A549 (cell line): Measurements from ENCODE around the gene EPB41L4B. TPM values are rescaled to one million over a fixed set of nuclear protein-coding genes. Genes with fewer than 3 reads are reported as not detected.

ENCODE experiments used
- ATAC-seq, 2 experiments: fragments of 200-7000 bp in 1 of 2; fragments of >200 bp in 1 of 2; cut with Nextera tagmentation in 1 of 2; cut with Tn5 transposase in 1 of 2; 3 replicates each; pipeline versions ENCODE4 v1.8.0 to v1.9.1; 2018 to 2020; ENCODE audit warnings: mild to moderate bottlenecking in 1 of 2, moderate library complexity in 1 of 2
- CTCF ChIA-PET: fragments of 300-600 bp; sonication (Branson Sonifier 250); formaldehyde crosslinking; extraction: SDS; loops from one replicate; lab custom pipeline; 2021; ENCODE audit warnings: antibody characterized with exemption, inconsistent platforms; lab: Yijun Ruan, JAX
- POLR2A ChIA-PET: fragments of 350-600 bp; formaldehyde crosslinking; extraction: SDS; loops from one replicate; lab custom pipeline; 2021; ENCODE audit warnings: antibody characterized with exemption, inconsistent platforms; lab: Yijun Ruan, JAX
- DNase-seq, 2 experiments: peaks; one replicate each; pipeline versions ENCODE4 v3.0.0 to v3.0.0-alpha.2; 2011 to 2016; ENCODE audit warnings: low read depth in 1 of 2, low spot score in 1 of 2
- FAIRE-seq: peaks from 2 replicates; lab custom pipeline; 2011; peaks lifted over from hg19 to GRCh38; lab: Jason Lieb, UNC
- H3K27ac ChIP-seq, 2 experiments: fragments of >200 bp; sonication (Bioruptor Twin); formaldehyde crosslinking; 3 replicates each; pipeline ENCODE4 v1.5.1; 2016 to 2017
- H3K4me1 ChIP-seq: fragments of >200 bp; sonication (Bioruptor Twin); formaldehyde crosslinking; 3 replicates; pipeline ENCODE4 v1.6.1; 2016
- H3K4me2 ChIP-seq: fragments of >200 bp; sonication (Bioruptor Twin); formaldehyde crosslinking; 3 replicates; pipeline ENCODE4 v1.6.1; 2016
- H3K4me3 ChIP-seq: fragments of >200 bp; sonication (Bioruptor Twin); formaldehyde crosslinking; 3 replicates; pipeline ENCODE4 v1.5.1; 2016
- H3K9me3 ChIP-seq: fragments of >200 bp; sonication (Bioruptor Twin); formaldehyde crosslinking; 3 replicates; pipeline ENCODE4 v1.6.1; 2016
- CBX2 ChIP-seq: fragments of 200-600 bp; sonication (generic); IDR thresholded peaks from 2 replicates; pipeline ENCODE4 v1.6.1; 2016; ENCODE audit warnings: low read depth, mild to moderate bottlenecking, borderline replicate concordance
- EHMT2 ChIP-seq: fragments of 200-600 bp; sonication (generic); IDR thresholded peaks from 2 replicates; pipeline ENCODE4 v1.6.1; 2016; ENCODE audit warnings: antibody characterized with exemption, low read depth, mild to moderate bottlenecking, moderate library complexity
- GATA3 ChIP-seq: IDR thresholded peaks from 2 replicates; pipeline ENCODE4 v1.6.1; 2012; ENCODE audit warnings: borderline replicate concordance
- MAZ ChIP-seq: fragments of 150-350 bp; IDR thresholded peaks from 2 replicates; pipeline ENCODE4 v1.6.1; 2014; ENCODE audit warnings: antibody characterized with exemption, low read depth, low read length, borderline replicate concordance
- NFE2L2 ChIP-seq: fragments of 150-350 bp; conservative IDR thresholded peaks from 2 replicates; pipeline ENCODE4 v1.6.1; 2014; ENCODE audit warnings: low read length
- NR3C1 ChIP-seq: fragments of >200 bp; sonication (Bioruptor Twin); formaldehyde crosslinking; IDR thresholded peaks from 3 replicates; pipeline ENCODE4 v1.6.1; 2017
- PHF8 ChIP-seq: fragments of 200-600 bp; sonication (generic); IDR thresholded peaks from 2 replicates; pipeline ENCODE4 v1.6.1; 2016; ENCODE audit warnings: low read depth, mild to moderate bottlenecking, antibody characterized with exemption, moderate library complexity, borderline replicate concordance
- RNF2 ChIP-seq: fragments of 200-600 bp; sonication (generic); IDR thresholded peaks from 2 replicates; pipeline ENCODE4 v1.6.1; 2016; ENCODE audit warnings: low read depth, mild to moderate bottlenecking, antibody characterized with exemption, moderate library complexity, borderline replicate concordance
- SMC3 ChIP-seq: fragments of >200 bp; sonication (Bioruptor Twin); formaldehyde crosslinking; IDR thresholded peaks from 3 replicates; pipeline ENCODE4 v1.6.1; 2018; ENCODE audit warnings: inconsistent platforms
- SREBF2 ChIP-seq: fragments of 450-650 bp; IDR thresholded peaks from 2 replicates; pipeline ENCODE4 v1.6.1; 2014; ENCODE audit warnings: mild to moderate bottlenecking, moderate library complexity
- TP53 ChIP-seq: fragments of 250-450 bp; sonication (Bioruptor Pico); IDR thresholded peaks from 2 replicates; pipeline ENCODE4 v1.5.0; 2021; ENCODE audit warnings: mild to moderate bottlenecking, moderate library complexity
- ZC3H11A ChIP-seq: fragments of 450-650 bp; IDR thresholded peaks from 2 replicates; pipeline ENCODE4 v1.6.1; 2014; ENCODE audit warnings: antibody characterized with exemption, mild to moderate bottlenecking
- ZFP36 ChIP-seq: fragments of 450-650 bp; IDR thresholded peaks from 2 replicates; pipeline ENCODE4 v1.6.1; 2014; ENCODE audit warnings: borderline replicate concordance; ENCODE audit not compliant: partially characterized antibody
- ZNF302 ChIP-seq: fragments of 250-450 bp; sonication (Bioruptor Pico); IDR thresholded peaks from 2 replicates; pipeline ENCODE4 v1.9.0; 2021; ENCODE audit warnings: inconsistent platforms, mild to moderate bottlenecking, moderate library complexity
- WGBS: methylation state at CpG from one replicate; pipeline ENCODE4 v1.1.6; 2017; ENCODE audit errors: missing lambda C conversion rate; 5-methylcytosine and 5-hydroxymethylcytosine counted together
- polyA plus RNA-seq, 4 experiments: library from polyadenylated mRNA; depleted of rRNA in 3 of 4; stranded (reverse); fragments of >200 nt; fragmentation: RNase III in 1 of 4; extraction: RNeasy Plus Mini Kit Qiagen cat#74134 plus additional on column Dnase treatment in 1 of 4; gene quantifications; 2 replicates in 3 of 4; 3 replicates in 1 of 4; pipeline ENCODE4 v1.2.3, GENCODE V29; 2011 to 2017
- TF ChIP-seq, protein P1 (sequence below): fragments of >200 bp; sonication (Bioruptor Twin); formaldehyde crosslinking; IDR thresholded peaks from 2 replicates; pipeline ENCODE4 v1.6.1; 2016
- TF ChIP-seq, protein P2 (sequence below): IDR thresholded peaks from 2 replicates; pipeline ENCODE4 v1.6.1; 2012
- TF ChIP-seq, protein P3 (sequence below): fragments of 200-600 bp; sonication (generic); IDR thresholded peaks from 2 replicates; pipeline ENCODE4 v1.6.1; 2016; ENCODE audit warnings: antibody characterized with exemption, mild to moderate bottlenecking, moderate library complexity
- TF ChIP-seq, protein P4 (sequence below): fragments of >200 bp; sonication (Bioruptor Twin); formaldehyde crosslinking; IDR thresholded peaks from 3 replicates; pipeline ENCODE4 v1.6.1; 2016

The EPB41L4B gene
- polyA plus RNA-seq, 2 of the 4 experiments (the other 2 are of a cell fraction) = 7.9 to 22.0 TPM

DNA sequence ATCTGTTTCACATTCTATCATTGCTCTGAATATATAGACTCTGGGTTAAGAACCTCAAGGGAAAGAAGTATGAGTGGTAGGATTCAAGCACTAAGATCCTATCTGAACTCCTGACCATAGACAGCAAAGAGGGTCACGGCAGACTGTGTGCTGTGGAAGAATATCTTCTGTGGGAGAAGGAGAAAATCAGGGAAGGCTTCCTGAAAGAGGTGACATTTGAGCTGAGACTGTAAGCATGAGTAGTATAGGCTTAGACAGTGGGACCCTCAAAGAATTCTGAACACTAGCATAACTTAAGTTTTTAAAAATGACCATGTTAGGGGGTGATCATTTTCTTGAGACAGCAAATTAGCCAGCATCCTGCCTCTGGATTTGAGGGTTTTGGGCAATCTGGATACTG lies 157.7 kb downstream of the EPB41L4B start:
- no peaks in the 10 kb centered on the region for H3K4me1 ChIP-seq
- 79% methylated on average over 1 of the region's 1 CpG for WGBS
- DNase-seq (no peak), FAIRE-seq (no peak), ATAC-seq (no peak)
- no peaks in the 10 kb centered on the region for H3K9me3 ChIP-seq
- ChIA-PET POLR2A (no interaction called here), CTCF (interaction anchor here (3.1 kb wide), 1 partner anchor 20 kb away, joined by 10 read pairs; no protein-coding TSS in a partner anchor)
- no peak overlapping the region for H3K4me3 ChIP-seq
- H3K27ac ChIP-seq = no peak overlapping the region
- TF ChIP-seq ZFP36 = peak; percentile 34
- no peak for TF ChIP-seq MAZ
- no peak overlapping the region for H3K4me2 ChIP-seq

DNA sequence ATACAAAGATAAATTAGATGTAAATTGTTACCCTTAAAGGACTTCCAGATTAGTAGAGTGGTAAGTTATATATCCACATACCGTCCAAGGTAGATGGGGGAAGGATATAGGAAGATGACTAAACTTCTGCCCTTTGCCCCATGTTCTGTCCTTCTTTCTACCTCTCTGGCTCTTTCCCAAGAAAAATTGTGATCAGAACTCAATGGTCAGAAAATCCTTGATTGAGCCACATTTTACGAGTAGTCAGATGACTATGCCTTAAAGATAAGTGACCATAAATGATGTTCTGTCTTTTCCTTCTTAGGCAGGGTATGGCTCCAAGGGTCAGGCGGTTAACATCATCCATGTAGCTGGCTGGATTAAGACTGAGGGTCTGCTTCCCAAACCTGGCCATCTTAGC lies 158.2 kb downstream of the EPB41L4B start:
- FAIRE-seq (no peak), DNase-seq (no peak), ATAC-seq (no peak)
- H3K4me1 ChIP-seq = no peaks in the 10 kb centered on the region
- H3K4me2 ChIP-seq = no peak overlapping the region
- ChIA-PET POLR2A (no interaction called here), CTCF (interaction anchor here (3.1 kb wide), 1 partner anchor 21 kb away, joined by 10 read pairs; no protein-coding TSS in a partner anchor)
- H3K27ac ChIP-seq = no peak overlapping the region
- H3K4me3 ChIP-seq = no peak overlapping the region
- H3K9me3 ChIP-seq = no peaks in the 10 kb centered on the region
- TF ChIP-seq SMC3 = no peak
- TF ChIP-seq RNF2 = no peak
- TF ChIP-seq, protein P1, sequence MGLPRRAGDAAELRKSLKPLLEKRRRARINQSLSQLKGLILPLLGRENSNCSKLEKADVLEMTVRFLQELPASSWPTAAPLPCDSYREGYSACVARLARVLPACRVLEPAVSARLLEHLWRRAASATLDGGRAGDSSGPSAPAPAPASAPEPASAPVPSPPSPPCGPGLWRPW = no peak
- TF ChIP-seq, protein P2, sequence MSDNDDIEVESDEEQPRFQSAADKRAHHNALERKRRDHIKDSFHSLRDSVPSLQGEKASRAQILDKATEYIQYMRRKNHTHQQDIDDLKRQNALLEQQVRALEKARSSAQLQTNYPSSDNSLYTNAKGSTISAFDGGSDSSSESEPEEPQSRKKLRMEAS = no peak
- TF ChIP-seq PHF8 = no peak
- TF ChIP-seq EHMT2 = no peak
- TF ChIP-seq NFE2L2 = no peak
- TF ChIP-seq ZC3H11A = no peak
- TF ChIP-seq, protein P3, sequence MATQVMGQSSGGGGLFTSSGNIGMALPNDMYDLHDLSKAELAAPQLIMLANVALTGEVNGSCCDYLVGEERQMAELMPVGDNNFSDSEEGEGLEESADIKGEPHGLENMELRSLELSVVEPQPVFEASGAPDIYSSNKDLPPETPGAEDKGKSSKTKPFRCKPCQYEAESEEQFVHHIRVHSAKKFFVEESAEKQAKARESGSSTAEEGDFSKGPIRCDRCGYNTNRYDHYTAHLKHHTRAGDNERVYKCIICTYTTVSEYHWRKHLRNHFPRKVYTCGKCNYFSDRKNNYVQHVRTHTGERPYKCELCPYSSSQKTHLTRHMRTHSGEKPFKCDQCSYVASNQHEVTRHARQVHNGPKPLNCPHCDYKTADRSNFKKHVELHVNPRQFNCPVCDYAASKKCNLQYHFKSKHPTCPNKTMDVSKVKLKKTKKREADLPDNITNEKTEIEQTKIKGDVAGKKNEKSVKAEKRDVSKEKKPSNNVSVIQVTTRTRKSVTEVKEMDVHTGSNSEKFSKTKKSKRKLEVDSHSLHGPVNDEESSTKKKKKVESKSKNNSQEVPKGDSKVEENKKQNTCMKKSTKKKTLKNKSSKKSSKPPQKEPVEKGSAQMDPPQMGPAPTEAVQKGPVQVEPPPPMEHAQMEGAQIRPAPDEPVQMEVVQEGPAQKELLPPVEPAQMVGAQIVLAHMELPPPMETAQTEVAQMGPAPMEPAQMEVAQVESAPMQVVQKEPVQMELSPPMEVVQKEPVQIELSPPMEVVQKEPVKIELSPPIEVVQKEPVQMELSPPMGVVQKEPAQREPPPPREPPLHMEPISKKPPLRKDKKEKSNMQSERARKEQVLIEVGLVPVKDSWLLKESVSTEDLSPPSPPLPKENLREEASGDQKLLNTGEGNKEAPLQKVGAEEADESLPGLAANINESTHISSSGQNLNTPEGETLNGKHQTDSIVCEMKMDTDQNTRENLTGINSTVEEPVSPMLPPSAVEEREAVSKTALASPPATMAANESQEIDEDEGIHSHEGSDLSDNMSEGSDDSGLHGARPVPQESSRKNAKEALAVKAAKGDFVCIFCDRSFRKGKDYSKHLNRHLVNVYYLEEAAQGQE = no peak
- TF ChIP-seq, protein P4, sequence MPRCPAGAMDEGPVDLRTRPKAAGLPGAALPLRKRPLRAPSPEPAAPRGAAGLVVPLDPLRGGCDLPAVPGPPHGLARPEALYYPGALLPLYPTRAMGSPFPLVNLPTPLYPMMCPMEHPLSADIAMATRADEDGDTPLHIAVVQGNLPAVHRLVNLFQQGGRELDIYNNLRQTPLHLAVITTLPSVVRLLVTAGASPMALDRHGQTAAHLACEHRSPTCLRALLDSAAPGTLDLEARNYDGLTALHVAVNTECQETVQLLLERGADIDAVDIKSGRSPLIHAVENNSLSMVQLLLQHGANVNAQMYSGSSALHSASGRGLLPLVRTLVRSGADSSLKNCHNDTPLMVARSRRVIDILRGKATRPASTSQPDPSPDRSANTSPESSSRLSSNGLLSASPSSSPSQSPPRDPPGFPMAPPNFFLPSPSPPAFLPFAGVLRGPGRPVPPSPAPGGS = no peak
- TF ChIP-seq ZFP36 = no peak
- no peak for TF ChIP-seq NR3C1
- no peak for TF ChIP-seq GATA3
- no peak for TF ChIP-seq TP53 (CRISPR knock-in tag)
- 54% methylated on average over 3 of the region's 3 CpGs for WGBS

DNA sequence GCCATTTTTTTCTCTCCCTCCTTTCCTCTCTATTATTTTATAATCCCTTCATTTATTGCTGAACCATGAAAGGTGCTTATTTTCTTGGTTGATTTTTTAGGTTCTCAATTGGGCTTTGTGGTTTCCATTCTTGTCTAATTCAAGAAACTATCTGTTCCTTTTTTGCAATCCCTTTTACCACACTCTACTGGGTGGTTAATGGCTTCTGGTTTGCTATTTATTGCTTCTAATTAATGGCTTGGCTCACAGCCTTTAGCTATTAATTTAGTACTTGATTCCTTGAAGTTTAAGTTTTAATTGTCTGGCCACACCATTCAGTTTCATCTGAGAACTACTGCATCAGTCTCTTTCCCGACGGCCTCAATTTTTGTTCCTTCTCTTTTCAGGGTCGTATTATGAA lies 159.4 kb downstream of the EPB41L4B start:
- ATAC-seq (no peak), DNase-seq (no peak), FAIRE-seq (no peak)
- 83% methylated on average over 3 of the region's 3 CpGs for WGBS
- Histone ChIP-seq H3K9me3 (no peaks in the 10 kb centered on the region), H3K27ac (no peak overlapping the region), H3K4me3 (no peak overlapping the region), H3K4me2 (no peak overlapping the region), H3K4me1 (no peaks in the 10 kb centered on the region)
- CTCF ChIA-PET = interaction anchor here (0.7 to 3.1 kb wide), 3 partner anchors 8 to 359 kb away, joined by 4 to 10 read pairs (median 4); no protein-coding TSS in a partner anchor
- POLR2A ChIA-PET = no interaction called here
- no peak for TF ChIP-seq CBX2
- TF ChIP-seq SREBF2 = no peak
- TF ChIP-seq MAZ = no peak
- TF ChIP-seq ZNF302 (CRISPR knock-in tag) = no peak
- TF ChIP-seq PHF8 = no peak
